PC-3 (cell line): ENCODE results near the gene MVK. TPM values are rescaled to one million over a fixed set of nuclear protein-coding genes. Genes with fewer than 3 reads are reported as not detected.

Source experiments
- ATAC-seq: fragments of 200-7000 bp; cut with Tn5 transposase; 2 replicates; pipeline ENCODE4 v1.9.1; 2020; ENCODE audit warnings: mild to moderate bottlenecking, moderate library complexity
- BruUV-seq: library from RNA; stranded (reverse); fragments of 400-500 nt; replicated peaks from 2 replicates; lab custom pipeline; 2021; lab: Mats Ljungman, UMichigan
- CTCF ChIA-PET: fragments of 300-600 bp; sonication (Branson Sonifier 250); formaldehyde crosslinking; loops from one replicate; lab custom pipeline; 2022; ENCODE audit warnings: antibody characterized with exemption; lab: Charles Lee
- POLR2A ChIA-PET: fragments of 300-600 bp; sonication (Branson Sonifier 250); formaldehyde crosslinking; loops from one replicate; lab custom pipeline; 2022; ENCODE audit warnings: antibody characterized with exemption; ENCODE audit not compliant: unreplicated experiment; lab: Charles Lee
- DNase-seq: peaks from one replicate; pipeline ENCODE4 v3.0.0-alpha.2; 2015
- H2AFZ ChIP-seq: fragments of 300-600 bp; sonication (generic); 2 replicates; pipeline ENCODE4 v1.6.0; 2016; ENCODE audit warnings: antibody characterized with exemption, low read length
- H3F3A ChIP-seq: fragments of 300-600 bp; sonication (generic); one replicate; pipeline ENCODE4 v1.6.0; 2017; ENCODE audit warnings: antibody characterized with exemption, low read length, control low read depth, mild to moderate bottlenecking; ENCODE audit not compliant: unreplicated experiment
- H3K27ac ChIP-seq: fragments of 300-600 bp; sonication (generic); 2 replicates; pipeline ENCODE4 v1.5.1; 2016; ENCODE audit warnings: mild to moderate bottlenecking, low read length
- H3K27me3 ChIP-seq: fragments of 300-600 bp; sonication (generic); 2 replicates; pipeline ENCODE4 v1.6.1; 2016; ENCODE audit warnings: low read length, mixed read lengths
- H3K36me3 ChIP-seq: fragments of 300-600 bp; sonication (generic); 2 replicates; pipeline ENCODE4 v1.6.1; 2016; ENCODE audit warnings: low read depth, mixed run types, low read length, mixed read lengths
- H3K4me1 ChIP-seq: fragments of 300-600 bp; sonication (generic); 2 replicates; pipeline ENCODE4 v1.5.1; 2016; ENCODE audit warnings: low read length; ENCODE audit not compliant: insufficient read depth
- H3K4me2 ChIP-seq: fragments of 300-600 bp; sonication (generic); 2 replicates; pipeline ENCODE4 v1.6.0; 2016; ENCODE audit warnings: low read length
- H3K4me3 ChIP-seq: fragments of 300-600 bp; sonication (generic); 2 replicates; pipeline ENCODE4 v1.5.1; 2016; ENCODE audit warnings: mild to moderate bottlenecking, low read length, mixed read lengths
- H3K79me2 ChIP-seq: fragments of 300-600 bp; sonication (generic); 2 replicates; pipeline ENCODE4 v1.6.1; 2017; ENCODE audit warnings: low read length, mixed read lengths
- H3K9ac ChIP-seq: fragments of 300-600 bp; sonication (generic); 2 replicates; pipeline ENCODE4 v1.6.0; 2016; ENCODE audit warnings: mild to moderate bottlenecking, low read length
- H3K9me2 ChIP-seq: fragments of 300-600 bp; sonication (generic); replicated peaks from 2 replicates; pipeline ENCODE4 v1.6.1; 2016; ENCODE audit warnings: mixed run types, low read length, mixed read lengths
- H3K9me3 ChIP-seq: fragments of 300-600 bp; sonication (generic); 2 replicates; pipeline ENCODE4 v1.6.1; 2016; ENCODE audit warnings: low read length, mixed read lengths
- H4K20me1 ChIP-seq: fragments of 300-600 bp; sonication (generic); 2 replicates; pipeline ENCODE4 v1.6.1; 2016; ENCODE audit warnings: low read length, mixed read lengths
- EZH2 ChIP-seq: fragments of 300-600 bp; sonication (generic); IDR thresholded peaks from one replicate; pipeline ENCODE4 v1.6.1; 2017; ENCODE audit warnings: antibody characterized with exemption, mild to moderate bottlenecking, low read length; ENCODE audit not compliant: unreplicated experiment
- EZH2phosphoT487 ChIP-seq: fragments of 300-600 bp; sonication (generic); IDR thresholded peaks from 2 replicates; pipeline ENCODE4 v1.6.1; 2018; ENCODE audit warnings: mild to moderate bottlenecking, antibody characterized with exemption, low read length, borderline replicate concordance
- intact Hi-C: fragments of 100-400 bp; cut with micrococcal nuclease; formaldehyde crosslinking; loops from 2 replicates; pipeline ENCODE4 v1.9.0; 2023
- total RNA-seq: library from RNA; depleted of rRNA; stranded (reverse); fragments of >200 nt; gene quantifications from 2 replicates; pipeline ENCODE4 v1.2.3, GENCODE V29; 2014
- TF ChIP-seq, protein P1 (sequence below): fragments of 300-600 bp; sonication (generic); conservative IDR thresholded peaks from 2 replicates; pipeline ENCODE4 v1.5.1; 2017; ENCODE audit warnings: antibody characterized with exemption, low read depth, mild to moderate bottlenecking, low read length

MVK gene
- total RNA-seq, 1 experiment from 2014 or later, result 47.8 TPM

GRCh38 chr12:109590566-109590965, 17.0 kb downstream of the MVK start:
- Histone ChIP-seq H3K4me1 (no peaks in the 10 kb centered on the region), H3F3A (no peaks in the 10 kb centered on the region), H3K27ac (no peak overlapping the region), H3K9ac (no peak overlapping the region), H3K79me2 (no peaks in the 10 kb centered on the region), H3K9me2 (no peaks in the 10 kb centered on the region), H4K20me1 (no peaks in the 10 kb centered on the region), H3K36me3 (0 out of 2 replicates have a peak, but pooled peaks cover 2% of the 10 kb centered on the region), H3K27me3 (no peaks in the 10 kb centered on the region), H2AFZ (no peak overlapping the region), H3K9me3 (no peaks in the 10 kb centered on the region), H3K4me2 (no peak overlapping the region), H3K4me3 (no peak overlapping the region)
- DNase-seq, result no peak
- POLR2A ChIA-PET, result no interaction called here
- intact Hi-C loops, result no loop called here
- BruUV-seq, result no TSS peak
- ATAC-seq, result no peak
- CTCF ChIA-PET, result no interaction called here
- TF ChIP-seq EZH2phosphoT487 (no peak), EZH2 (no peak)
- TF ChIP-seq, protein P1, sequence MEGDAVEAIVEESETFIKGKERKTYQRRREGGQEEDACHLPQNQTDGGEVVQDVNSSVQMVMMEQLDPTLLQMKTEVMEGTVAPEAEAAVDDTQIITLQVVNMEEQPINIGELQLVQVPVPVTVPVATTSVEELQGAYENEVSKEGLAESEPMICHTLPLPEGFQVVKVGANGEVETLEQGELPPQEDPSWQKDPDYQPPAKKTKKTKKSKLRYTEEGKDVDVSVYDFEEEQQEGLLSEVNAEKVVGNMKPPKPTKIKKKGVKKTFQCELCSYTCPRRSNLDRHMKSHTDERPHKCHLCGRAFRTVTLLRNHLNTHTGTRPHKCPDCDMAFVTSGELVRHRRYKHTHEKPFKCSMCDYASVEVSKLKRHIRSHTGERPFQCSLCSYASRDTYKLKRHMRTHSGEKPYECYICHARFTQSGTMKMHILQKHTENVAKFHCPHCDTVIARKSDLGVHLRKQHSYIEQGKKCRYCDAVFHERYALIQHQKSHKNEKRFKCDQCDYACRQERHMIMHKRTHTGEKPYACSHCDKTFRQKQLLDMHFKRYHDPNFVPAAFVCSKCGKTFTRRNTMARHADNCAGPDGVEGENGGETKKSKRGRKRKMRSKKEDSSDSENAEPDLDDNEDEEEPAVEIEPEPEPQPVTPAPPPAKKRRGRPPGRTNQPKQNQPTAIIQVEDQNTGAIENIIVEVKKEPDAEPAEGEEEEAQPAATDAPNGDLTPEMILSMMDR, result no peak

GRCh38 chr12:109591041-109591440, 17.4 kb downstream of the MVK start:
- H3K9me3 ChIP-seq, result no peaks in the 10 kb centered on the region
- no peaks in the 10 kb centered on the region for H3K27me3 ChIP-seq
- no peaks in the 10 kb centered on the region for H3K79me2 ChIP-seq
- ChIA-PET POLR2A (no interaction called here), CTCF (no interaction called here)
- no peaks in the 10 kb centered on the region for H3K9me2 ChIP-seq
- no TSS peak for BruUV-seq
- no peaks in the 10 kb centered on the region for H3F3A ChIP-seq
- no peaks in the 10 kb centered on the region for H4K20me1 ChIP-seq
- H3K27ac ChIP-seq, result no peak overlapping the region
- no peak for TF ChIP-seq EZH2phosphoT487
- TF ChIP-seq, protein P1, result no peak
- no peak for TF ChIP-seq EZH2
- intact Hi-C loops, result no loop called here
- no peak for DNase-seq
- ATAC-seq, result no peak
- H3K9ac ChIP-seq, result no peak overlapping the region
- H3K4me3 ChIP-seq, result no peak overlapping the region
- H2AFZ ChIP-seq, result no peak overlapping the region
- H3K4me2 ChIP-seq, result no peak overlapping the region
- H3K36me3 ChIP-seq, result 0 out of 2 replicates have a peak, but pooled peaks cover 2% of the 10 kb centered on the region
- no peaks in the 10 kb centered on the region for H3K4me1 ChIP-seq

DNA sequence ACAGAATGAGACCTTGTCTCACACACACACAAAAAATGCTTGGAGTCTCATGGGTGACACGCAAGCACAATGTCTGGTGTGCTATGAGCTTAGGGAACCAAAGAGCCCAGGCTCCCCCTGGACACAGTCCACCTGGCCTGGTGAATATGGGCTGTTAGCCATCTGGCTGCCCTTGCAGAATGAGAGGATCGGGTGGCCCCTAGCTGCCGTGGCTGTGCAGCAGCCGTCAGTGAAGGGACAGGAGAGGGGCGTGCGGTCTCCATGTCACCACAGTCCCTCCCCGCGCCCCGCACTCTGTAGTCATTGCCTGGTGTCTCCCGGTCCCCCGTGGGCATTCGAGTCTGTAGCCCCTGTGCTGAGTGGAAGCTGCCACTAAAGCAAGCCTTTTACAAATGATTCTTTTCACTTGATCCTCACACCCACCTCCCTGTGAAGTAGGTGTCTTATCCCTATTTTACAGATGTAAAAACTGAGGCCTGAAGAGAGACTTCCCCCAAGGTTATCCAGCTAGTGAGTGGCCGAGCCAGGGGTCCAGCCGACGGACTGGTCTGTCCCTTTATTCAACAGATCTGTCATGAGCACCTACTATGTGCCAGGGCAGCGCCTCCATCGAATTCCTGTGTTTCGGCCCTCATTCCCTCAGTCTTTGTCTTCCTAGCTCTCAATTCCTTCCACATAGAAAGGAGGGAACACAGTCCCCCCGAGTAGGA, 18.8 kb downstream of the MVK start:
- H3K9me3 ChIP-seq, result no peaks in the 10 kb centered on the region
- no peak overlapping the region for H3K9ac ChIP-seq
- H2AFZ ChIP-seq, result no peak overlapping the region
- H3K79me2 ChIP-seq, result no peaks in the 10 kb centered on the region
- ATAC-seq, result no peak
- no peaks in the 10 kb centered on the region for H3K4me1 ChIP-seq
- H3K4me2 ChIP-seq, result no peak overlapping the region
- ChIA-PET POLR2A (no interaction called here), CTCF (interaction anchor here (0.5 kb wide), 1 partner anchor 19 kb away, joined by 3 read pairs; the partner anchor contains the start of gene MVK)
- no peaks in the 10 kb centered on the region for H4K20me1 ChIP-seq
- no peaks in the 10 kb centered on the region for H3K9me2 ChIP-seq
- no TSS peak for BruUV-seq
- no peaks in the 10 kb centered on the region for H3F3A ChIP-seq
- no peaks in the 10 kb centered on the region for H3K27me3 ChIP-seq
- H3K27ac ChIP-seq, result no peak overlapping the region
- no peak for DNase-seq
- H3K36me3 ChIP-seq, result 0 out of 2 replicates have a peak, but pooled peaks cover 2% of the 10 kb centered on the region
- H3K4me3 ChIP-seq, result no peak overlapping the region
- intact Hi-C loops, result no loop called here
- TF ChIP-seq EZH2 (no peak), EZH2phosphoT487 (no peak)
- TF ChIP-seq, protein P1, result no peak
